HG02981 (cell line): ENCODE data around the gene THSD4.
"Not testable (repeated sequence)": the region's sequence is repeated elsewhere in the genome, so short reads cannot be mapped to it uniquely, and the experiment has no call there.

Experiments used
- ATAC-seq: cut with Tn5 transposase; IDR thresholded peaks from one replicate; pipeline ENCODE4 v1.9.1; 2021; ENCODE audit warnings: mild to moderate bottlenecking, moderate library complexity; ENCODE audit not compliant: unreplicated experiment

Gene THSD4

DNA sequence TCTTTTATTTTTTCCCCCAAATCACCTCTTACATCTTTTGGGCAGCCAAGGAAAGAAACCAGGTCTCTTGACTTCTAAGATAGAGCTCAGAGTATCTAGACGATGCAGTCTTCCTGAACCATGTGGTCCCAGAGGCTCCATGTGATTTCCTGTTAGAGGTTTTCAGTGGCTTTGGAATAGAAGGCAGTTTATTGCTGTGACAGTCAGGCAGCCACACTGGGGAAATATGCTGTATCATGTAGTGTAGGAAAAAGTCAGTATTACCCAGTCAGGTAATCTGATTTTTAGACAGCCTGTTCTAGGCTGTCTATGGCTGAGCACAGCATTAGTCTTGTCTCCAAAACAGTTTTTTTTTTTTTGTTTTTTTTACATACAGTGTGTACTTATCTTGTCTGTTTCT, 294.3 kb downstream of the THSD4 start:
- no peak for ATAC-seq

DNA sequence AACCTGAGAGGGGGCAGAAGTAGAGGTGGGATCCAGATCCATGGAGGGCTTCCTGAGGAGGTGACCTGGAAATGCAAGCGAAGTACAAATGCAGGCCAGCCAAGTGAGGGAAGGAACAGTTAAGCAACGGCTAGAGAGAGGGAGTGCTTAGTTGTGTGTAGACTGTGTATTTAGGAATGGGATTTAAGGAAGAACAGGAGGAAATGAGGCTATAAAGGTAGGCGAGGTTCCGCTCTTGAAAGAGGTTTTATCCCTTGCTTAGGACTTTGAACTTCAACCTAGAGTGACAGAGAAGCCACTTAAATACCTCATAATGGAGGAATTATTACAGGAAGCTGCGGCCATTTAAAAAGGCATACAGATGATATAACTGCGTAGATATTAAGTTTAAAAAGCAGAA, 295.1 kb downstream of the THSD4 start:
- no peak for ATAC-seq

DNA sequence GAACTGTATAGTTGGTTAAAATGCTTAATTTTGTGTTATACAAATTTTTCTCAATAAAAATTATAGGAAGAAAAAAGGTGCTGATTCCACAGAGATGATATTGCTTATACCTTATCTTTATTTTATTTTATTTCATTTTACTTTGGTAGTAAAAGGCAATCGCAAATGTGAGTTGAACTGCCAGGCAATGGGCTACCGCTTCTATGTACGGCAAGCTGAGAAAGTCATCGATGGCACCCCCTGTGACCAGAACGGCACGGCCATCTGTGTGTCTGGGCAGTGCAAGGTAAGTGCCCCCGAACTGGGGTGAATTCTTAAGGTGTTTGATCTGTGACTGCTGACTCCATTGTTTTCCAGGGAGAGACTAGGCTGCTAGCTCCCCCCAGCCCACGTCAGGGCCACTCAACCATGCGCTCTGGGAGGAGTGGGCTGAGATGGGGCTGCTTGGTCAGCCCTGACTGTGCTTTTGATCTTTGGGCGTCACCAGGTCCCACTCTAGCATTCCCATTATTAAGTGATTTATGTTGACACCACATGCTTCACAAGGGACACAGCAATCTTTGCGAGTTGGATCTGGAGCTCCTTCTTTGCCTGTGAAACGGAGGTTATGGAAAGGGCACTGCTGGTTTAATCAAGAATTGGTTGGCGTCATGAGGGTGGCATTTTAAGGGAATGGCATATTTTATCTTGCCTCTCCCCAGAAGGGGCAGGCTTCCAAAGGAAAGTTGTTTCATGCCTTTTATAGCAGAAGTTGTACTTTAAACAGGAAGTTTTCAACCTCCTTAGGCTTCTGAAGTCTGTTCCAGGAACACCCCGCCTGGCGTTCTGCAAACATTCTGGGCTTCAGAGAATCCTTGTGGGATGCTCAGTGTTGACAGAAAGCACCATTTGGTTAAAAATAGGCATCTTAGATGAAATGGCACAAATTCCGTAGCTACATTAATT, 296.5 kb downstream of the THSD4 start:
- no peak for ATAC-seq

DNA sequence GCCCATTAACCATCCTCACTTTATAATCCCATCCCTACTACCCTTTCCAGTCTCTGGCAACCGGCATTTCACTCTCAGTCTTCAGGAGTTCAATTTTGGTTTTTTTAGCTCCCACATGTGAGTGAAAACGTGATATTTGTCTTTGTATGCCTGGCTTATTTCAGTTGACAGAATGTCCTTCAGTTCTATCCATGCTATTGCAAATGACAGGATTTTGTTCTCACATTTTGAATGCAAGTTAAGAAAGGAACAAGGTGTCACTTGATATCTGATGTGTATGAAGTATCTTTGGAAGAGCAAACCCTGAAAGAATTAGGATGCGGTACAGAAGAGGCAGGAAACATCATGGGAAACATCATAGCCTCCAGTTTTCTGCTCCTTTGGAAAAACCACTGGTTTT, 298.1 kb downstream of the THSD4 start:
- no peak for ATAC-seq

DNA sequence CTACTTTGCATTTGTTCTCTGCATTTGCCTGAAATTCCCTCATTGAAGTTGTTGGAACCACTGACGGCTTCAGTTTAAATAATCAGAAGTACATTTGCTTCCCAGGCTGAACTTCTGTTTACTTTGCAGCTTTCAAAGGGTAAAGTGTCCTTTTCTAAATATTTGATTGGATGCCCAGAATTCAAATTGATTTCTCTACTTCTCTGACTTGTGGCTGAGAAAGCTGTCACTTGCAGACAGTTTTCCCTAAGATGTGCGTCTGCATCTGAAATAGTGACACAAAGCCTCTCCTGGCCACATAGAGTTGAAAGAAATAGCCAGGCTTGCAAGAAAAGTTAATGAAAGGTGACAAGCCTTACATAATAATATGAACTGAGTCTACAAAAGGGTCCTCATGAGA, 299.6 kb downstream of the THSD4 start:
- ATAC-seq = no peak

DNA sequence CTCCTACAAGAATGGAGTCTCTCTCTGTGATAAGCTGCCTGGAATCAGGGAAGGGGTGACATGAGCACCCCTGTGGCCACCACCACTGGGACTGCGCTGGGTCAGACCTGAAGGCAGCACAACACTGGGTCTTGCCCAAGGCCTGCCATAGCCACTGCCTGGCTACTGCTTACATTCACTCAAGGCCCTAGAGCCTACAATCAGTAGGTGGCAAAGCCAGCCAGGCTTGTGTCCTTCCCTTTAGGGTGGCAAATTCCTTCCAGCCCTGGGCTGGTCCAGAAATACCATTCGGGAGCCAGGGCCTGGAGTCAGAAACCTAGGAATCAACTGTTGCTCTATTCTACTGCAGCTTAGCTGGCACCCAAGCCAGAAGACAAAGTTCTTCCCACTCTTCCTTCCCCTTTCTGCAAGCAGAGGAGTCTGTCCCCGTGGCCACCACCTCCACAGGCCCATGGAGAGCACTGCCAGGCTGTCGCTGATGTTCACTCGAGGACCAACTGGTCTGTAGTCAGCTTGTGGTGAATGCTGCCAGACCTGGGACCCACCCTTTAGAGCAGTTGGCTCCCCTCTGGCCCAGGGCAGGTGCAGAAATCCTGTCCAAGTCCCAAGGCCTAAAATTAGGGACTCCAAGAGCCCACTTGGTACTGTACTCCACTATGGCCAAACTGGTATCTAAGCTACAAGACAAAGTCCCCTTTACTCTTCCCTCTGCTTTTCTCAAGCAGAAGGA, 307.4 kb downstream of the THSD4 start:
- ATAC-seq = no peak

DNA sequence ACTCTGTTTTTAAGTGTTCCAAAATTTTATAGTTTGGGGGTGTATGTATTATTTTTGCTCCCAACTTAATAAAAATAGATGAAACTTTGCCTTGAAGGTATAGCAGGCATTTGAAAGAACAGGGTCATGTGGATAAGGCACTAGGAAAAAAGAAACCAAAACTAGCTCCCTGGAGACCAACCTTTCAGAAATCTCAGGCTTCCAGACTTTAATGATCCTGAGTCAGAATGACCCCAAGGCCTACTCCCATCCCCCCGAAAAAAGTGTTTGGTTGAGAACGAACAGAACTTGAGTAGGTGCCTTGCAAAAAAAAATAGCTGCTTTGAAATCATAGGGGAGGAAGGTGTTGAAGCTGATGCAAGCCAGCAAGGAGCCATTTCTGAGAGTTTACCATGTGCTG, 309.5 kb downstream of the THSD4 start:
- no peak for ATAC-seq

DNA sequence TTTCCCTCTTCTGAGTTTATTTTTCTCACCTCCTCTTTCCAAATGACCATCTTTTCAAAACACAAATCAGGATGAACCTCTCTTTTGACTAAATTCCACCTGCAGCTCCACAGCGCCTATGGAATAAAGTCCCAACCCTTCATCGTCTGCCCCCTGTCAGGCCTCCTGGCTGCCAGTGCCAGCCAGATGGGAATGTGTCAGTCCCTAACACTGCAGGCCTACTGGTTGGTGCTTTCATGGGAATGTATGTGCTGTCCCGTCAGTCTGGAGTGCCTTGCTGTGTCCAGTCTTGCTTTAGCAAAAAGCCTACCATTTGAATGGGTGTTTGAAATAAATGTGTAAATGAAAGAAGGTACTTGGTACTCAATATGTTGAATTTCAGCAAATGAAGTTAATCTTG, 310.1 kb downstream of the THSD4 start:
- ATAC-seq = no peak

DNA sequence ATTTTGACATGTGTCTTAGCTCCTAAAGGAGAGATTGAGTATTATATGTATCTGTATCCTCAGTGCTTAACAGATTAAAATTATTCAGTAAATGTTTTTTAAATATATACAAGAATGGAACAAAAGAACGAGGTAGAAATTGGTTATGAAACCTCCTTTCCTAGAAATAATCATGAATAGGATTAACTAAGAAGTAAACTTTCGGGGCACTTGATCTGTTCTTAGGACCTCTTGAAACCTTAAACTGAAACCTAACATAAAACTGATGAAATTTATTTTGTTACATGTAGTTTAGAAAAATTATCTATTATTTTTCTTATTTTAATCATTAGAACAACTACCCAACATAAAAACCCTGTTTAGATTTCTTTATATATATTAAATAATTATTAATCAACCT, 311.5 kb downstream of the THSD4 start:
- no peak for ATAC-seq

DNA sequence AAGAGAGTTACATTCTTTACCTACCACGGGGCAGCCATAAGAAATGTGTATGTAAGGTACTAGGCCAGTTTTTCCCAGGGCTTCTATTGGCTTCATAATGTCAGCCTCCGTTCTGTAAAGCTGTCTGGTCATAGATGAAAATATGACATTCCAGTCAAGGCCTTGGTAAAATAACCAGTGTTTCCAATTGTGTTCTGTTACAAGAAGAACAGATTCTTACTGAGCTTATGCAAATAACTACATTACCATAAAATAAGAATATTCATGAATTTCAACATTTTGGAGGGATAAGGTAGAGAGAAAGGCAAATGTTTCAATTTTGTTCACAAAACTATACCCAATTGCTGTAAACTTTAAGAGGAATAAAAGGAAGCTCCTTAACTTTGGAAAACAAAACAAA, 315.5 kb downstream of the THSD4 start:
- no peak for ATAC-seq

DNA sequence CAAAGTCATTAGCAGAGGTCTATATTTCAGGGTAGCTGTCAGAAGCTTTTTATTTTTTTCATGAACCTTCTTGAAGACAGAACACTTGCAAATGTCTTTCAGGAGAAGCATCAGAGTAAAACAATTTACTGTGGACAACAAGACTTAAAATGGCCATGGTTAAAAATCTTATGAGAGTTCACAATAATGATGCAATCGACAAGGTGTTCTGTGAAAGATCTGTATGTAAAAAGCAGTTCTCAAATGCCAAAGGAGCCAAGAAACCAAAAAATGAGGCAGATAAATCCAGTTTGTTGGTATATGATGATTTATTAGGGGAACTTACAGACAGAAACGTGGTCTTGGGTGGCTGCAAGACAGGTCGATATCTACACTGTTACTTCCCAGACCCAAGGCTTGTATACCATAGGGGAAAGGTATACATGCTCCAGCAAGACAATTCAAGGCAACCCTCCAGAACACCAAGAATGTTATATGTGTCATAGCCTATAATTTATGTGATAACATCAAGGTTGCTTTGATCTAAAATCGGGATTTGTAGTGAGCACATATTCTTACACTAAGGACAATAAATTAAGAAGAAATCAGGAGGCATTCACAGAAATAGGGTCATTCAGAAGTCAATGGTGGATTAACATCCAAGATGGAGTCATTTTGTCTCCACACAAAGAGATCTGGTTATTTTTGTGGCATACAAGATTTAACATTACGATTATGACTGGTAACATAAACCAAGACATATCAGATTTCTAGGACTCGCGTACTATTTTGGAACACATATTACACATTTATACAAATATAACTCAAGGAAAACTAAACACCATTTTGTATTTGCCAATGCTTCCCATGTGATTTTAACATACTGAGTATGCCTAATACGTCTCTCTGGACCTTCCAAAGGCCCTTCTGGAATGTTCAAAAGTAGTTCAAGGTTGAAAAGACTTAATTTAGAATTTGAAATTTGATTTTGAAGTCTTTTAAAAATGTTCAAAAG, 316.4 kb downstream of the THSD4 start:
- ATAC-seq = no peak

DNA sequence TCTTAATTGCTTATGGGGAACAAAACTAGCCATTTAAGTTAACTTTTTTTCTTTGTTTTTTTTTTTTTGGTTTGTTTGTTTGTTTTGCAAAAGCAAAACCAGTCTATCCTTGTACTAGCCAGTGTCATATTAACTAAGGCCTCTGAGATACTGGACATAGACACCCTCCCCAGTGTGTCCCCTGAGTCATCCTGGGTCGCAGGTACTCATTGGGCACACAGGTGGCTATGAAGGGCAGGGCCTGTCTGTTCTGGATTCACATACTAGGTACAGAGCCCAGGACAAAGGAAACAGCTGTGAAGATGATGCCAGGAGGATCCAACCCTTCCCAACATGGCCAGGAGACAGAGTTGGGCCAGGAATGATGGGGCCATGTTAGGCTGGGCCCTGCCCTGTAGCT, 318.1 kb downstream of the THSD4 start:
- ATAC-seq = no peak

DNA sequence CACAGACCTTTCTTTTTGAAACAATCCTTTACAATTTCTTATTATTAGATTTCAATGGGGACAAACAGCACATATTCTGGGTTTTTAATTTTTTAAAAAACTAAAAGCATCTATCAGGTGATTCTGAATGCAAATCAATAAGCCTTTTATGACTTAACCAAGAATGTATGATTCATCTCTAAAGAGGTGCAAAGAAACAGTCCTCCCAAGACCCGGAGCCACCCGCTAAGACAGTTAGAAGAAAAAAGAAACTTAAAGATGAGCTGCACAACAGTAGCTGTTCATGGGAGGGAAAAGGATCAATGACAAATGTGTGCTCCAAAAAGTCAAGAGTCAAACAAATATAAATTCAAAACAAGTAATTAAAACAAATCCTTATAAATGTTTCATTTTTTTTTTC, 319.5 kb downstream of the THSD4 start:
- ATAC-seq = no peak

DNA sequence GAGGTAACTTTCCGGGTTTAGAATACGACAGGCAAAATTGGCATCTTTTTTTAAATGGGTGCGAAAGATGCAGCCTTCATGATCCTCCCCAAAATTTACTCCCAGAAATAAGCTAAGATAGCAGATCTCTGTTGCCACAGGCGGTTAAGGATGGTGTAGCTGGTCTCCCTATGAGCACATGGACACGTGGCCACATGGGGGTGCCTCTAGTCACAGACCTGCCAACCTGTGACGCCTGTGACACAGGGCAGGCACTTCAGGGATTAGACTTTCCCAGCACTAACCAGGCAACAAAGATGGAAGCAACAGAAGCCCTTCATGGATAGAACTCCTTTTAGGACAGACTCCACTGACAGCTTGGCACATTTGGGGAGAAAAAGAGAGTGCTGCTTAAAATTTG, 320.3 kb downstream of the THSD4 start:
- no peak for ATAC-seq

DNA sequence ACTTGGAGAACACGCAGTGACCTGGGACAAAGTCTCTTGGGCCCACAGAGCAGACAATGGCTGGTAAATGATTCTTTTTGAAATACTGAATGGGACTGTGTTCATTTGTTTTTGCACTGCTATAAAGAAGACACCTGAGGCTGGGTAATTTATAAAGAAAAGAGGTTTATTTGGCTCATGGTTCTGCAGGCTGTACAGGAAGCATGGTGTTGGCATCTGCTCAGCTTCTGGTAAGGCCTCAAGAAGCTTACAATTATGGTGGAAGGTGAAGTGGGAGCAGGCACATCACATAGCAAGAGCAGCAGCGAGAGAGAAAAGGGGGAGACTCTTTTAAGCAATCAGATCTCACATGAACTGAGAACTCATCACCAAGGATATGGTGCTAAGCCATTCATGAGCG, 321.6 kb downstream of the THSD4 start:
- ATAC-seq = no peak

DNA sequence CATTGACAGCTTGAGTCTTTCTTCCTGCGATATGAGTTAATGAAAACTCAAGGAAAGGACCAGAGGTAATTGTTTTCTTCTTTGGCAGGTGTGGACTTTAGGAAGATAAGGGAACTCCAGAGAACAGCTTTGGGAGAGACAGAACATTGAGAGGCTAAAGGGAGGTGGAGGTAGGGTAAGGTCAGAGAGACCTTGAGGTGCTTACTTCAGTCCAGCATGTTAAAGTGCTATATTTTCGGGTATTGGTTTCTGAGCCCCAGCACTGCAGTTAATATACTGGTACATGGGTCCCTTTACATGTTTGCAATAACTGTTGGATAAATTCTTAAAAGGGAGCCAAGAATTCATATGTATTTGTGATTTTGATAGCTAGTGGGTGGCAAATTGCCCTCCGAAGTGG, 322.1 kb downstream of the THSD4 start:
- no peak for ATAC-seq

DNA sequence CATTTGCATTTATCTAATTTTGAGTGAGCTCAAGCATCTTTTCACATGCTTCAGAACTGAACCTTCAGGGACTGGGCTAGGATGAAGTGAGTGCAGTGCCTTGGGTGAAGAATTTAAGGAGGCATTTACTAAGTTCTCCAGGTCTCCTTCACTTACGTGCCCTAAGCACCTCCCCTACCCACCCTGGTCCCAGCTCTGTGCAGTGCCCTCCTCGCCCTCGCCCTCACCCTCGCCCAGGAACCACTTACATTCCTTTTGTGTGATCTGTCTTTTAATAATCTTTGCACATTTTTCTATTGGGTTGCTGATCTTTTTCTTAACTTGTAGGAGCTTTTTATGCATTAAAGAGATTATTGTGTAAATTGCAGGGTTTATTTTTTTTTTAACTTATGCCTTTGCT, 322.6 kb downstream of the THSD4 start:
- no peak for ATAC-seq

DNA sequence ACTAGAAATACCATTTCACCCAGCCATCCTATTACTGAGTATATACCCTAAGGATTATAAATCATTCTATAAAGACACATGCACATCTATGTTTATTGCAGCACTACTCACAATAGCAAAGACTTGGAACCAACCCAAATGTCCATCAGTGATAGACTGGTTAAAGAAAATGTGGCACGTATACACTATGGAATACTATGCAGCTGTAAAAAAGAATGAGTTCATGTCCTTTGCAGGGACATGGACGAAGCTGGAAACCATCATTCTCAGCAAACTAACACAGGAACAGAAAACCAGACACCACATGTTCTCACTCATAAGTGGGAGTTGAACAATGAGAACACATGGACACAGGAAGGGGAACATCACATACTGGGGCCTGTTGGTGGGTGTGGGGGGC, 324.2 kb downstream of the THSD4 start:
- not testable (repeated sequence) for ATAC-seq

DNA sequence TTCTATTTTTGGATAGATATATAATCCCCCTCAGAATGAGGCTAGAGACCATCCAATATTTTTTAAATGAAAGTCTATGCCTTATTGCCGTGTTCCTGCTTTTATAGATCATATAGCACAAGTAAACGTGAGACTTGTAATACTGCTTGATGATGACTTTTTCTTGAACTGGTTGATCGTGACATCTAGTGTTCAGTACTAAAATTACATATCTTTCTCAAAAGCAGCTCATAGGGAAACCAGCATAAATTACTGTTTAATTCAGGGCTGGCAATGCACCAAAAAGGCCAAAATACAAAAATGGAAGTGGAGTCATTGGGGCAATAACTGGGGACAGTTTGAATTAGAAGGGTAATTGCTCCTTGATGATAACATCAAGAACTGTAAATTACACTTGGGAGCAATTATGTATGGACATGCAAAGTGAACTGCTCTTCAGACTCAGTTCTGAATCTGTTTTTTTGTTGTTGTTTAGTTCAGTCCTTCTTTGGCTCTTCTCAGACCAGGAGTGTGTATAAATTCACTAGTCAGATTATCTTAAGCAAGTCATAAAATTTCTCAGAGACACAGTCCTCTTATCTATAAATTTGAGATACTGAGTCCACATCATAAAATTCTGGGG, 325.3 kb downstream of the THSD4 start:
- ATAC-seq = no peak

DNA sequence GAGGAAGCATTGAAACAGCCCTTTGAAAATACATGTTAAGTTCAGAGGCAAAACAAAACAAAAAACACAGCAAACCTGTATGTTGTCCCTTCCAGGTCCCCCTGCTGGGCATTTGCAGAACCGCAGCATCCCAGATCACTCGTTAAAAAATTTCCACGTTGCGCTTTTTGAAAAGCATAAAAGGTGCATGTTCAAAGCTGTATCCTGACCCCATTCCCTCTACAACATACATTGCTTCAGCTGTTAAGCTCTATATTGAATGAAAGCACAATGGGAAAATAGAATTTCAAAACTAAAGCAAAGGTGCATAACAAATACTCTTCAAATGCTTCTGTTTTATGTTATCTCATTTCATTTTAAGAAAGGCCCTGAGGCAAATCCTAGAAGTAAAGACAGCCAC, 328.3 kb downstream of the THSD4 start:
- ATAC-seq = no peak
